GM12878 (cell line): ENCODE data around the gene BPIFA1. TPM values are rescaled to one million over a fixed set of nuclear protein-coding genes. Genes with fewer than 3 reads are reported as not detected.

Experiments used
- ATAC-seq: fragments of 200-7000 bp; cut with Tn5 transposase; 3 replicates; pipeline ENCODE4 v1.9.1; 2020; ENCODE audit warnings: mild to moderate bottlenecking, moderate library complexity
- BruUV-seq: library from RNA; stranded (reverse); fragments of 400-500 nt; replicated peaks from 2 replicates; lab custom pipeline; 2021; lab: Mats Ljungman, UMichigan
- CTCF ChIA-PET: fragments of 300-600 bp; sonication (Branson Sonifier 250); formaldehyde crosslinking; extraction: SDS; loops from one replicate; lab custom pipeline; 2021; ENCODE audit warnings: inconsistent platforms; lab: Yijun Ruan, JAX
- POLR2A ChIA-PET: fragments of 350-600 bp; formaldehyde crosslinking; extraction: SDS; loops from one replicate; lab custom pipeline; 2021; ENCODE audit warnings: inconsistent platforms; lab: Charles Lee
- RAD21 ChIA-PET: fragments of 300-600 bp; sonication (Branson Sonifier 250); formaldehyde crosslinking; loops from one replicate; lab custom pipeline; 2023; ENCODE audit warnings: antibody characterized with exemption; ENCODE audit not compliant: unreplicated experiment; lab: Charles Lee
- SMC1A ChIA-PET: fragments of 300-600 bp; sonication (Branson Sonifier 250); formaldehyde crosslinking; loops from one replicate; lab custom pipeline; 2023; ENCODE audit not compliant: unreplicated experiment, uncharacterized antibody; lab: Charles Lee
- DNase-seq: peaks from one replicate; pipeline ENCODE4 v3.0.0-alpha.2; 2011; ENCODE audit warnings: low read depth, low spot score
- FAIRE-seq: peaks from 3 replicates; lab custom pipeline; 2011; peaks lifted over from hg19 to GRCh38; lab: Jason Lieb, UNC
- H2AFZ ChIP-seq: 2 replicates; pipeline ENCODE4 v1.6.0; 2011; ENCODE audit warnings: low read depth, low read length, control low read depth; ENCODE audit not compliant: control insufficient read depth
- H3K27ac ChIP-seq: 2 replicates; pipeline ENCODE4 v1.5.1; 2011; ENCODE audit warnings: control low read depth; ENCODE audit not compliant: control insufficient read depth, insufficient read depth
- H3K27me3 ChIP-seq, 2 experiments: replicated peaks in 1 of 2; 2 replicates each; pipeline versions ENCODE4 v1.6.0 to v1.6.1; 2011; ENCODE audit warnings: low read length in 1 of 2; ENCODE audit not compliant: control insufficient read depth in 2 of 2, insufficient read depth in 2 of 2
- H3K36me3 ChIP-seq, 2 experiments: 2 replicates each; pipeline ENCODE4 v1.5.1; 2011; ENCODE audit warnings: low read length in 1 of 2; ENCODE audit not compliant: control insufficient read depth in 2 of 2, insufficient read depth in 2 of 2
- H3K4me1 ChIP-seq: 2 replicates; pipeline ENCODE4 v1.6.1; 2011; ENCODE audit warnings: mild to moderate bottlenecking, low read length, moderate library complexity, mixed read lengths; ENCODE audit not compliant: control insufficient read depth, insufficient read depth
- H3K4me2 ChIP-seq: 2 replicates; pipeline ENCODE4 v1.6.0; 2011; ENCODE audit warnings: control low read depth; ENCODE audit not compliant: control insufficient read depth, insufficient read depth
- H3K4me3 ChIP-seq: fragments of 200-600 bp; sonication (generic); 2 replicates; pipeline ENCODE4 v1.5.1; 2016
- H3K79me2 ChIP-seq: 2 replicates; pipeline ENCODE4 v1.6.0; 2011; ENCODE audit warnings: low read length; ENCODE audit not compliant: control insufficient read depth, insufficient read depth
- H3K9ac ChIP-seq: 2 replicates; pipeline ENCODE4 v1.8.0; 2011; ENCODE audit warnings: low read length, control low read depth, mixed read lengths; ENCODE audit not compliant: control insufficient read depth, insufficient read depth
- H3K9me3 ChIP-seq: replicated peaks from 3 replicates; pipeline ENCODE4 v1.5.1; 2011; ENCODE audit warnings: mild to moderate bottlenecking, low read length; ENCODE audit not compliant: control insufficient read depth, insufficient read depth
- H4K20me1 ChIP-seq: 2 replicates; pipeline ENCODE4 v1.6.0; 2011; ENCODE audit not compliant: control insufficient read depth, insufficient read depth
- GABPA ChIP-seq: IDR thresholded peaks from 2 replicates; pipeline ENCODE4 v1.6.1; 2014; ENCODE audit warnings: antibody characterized with exemption, low read depth, mild to moderate bottlenecking, inconsistent platforms
- NBN ChIP-seq: fragments of 450-650 bp; IDR thresholded peaks from 2 replicates; pipeline ENCODE4 v1.6.1; 2016
- RELA ChIP-seq: fragments of 450-650 bp; IDR thresholded peaks from 2 replicates; pipeline ENCODE4 v1.8.0; 2014; ENCODE audit warnings: borderline replicate concordance; ENCODE audit not compliant: partially characterized antibody
- SIN3A ChIP-seq: IDR thresholded peaks from 2 replicates; pipeline ENCODE4 v1.6.1; 2012; ENCODE audit warnings: low read depth, low read length, improper control_type of control experiment
- SREBF1 ChIP-seq: IDR thresholded peaks from 2 replicates; pipeline ENCODE4 v1.6.1; 2012; ENCODE audit warnings: mild to moderate bottlenecking, low read length
- SUZ12 ChIP-seq: fragments of 200-600 bp; sonication (generic); IDR thresholded peaks from one replicate; pipeline ENCODE4 v1.6.1; 2018; ENCODE audit warnings: antibody characterized with exemption, mild to moderate bottlenecking; ENCODE audit not compliant: unreplicated experiment
- TCF3 ChIP-seq: IDR thresholded peaks from 2 replicates; pipeline ENCODE4 v1.6.1; 2012; ENCODE audit warnings: low read depth, mild to moderate bottlenecking, low read length, borderline replicate concordance; ENCODE audit not compliant: insufficient read depth
- TCF7 ChIP-seq: IDR thresholded peaks from 2 replicates; pipeline ENCODE4 v1.6.1; 2014; ENCODE audit warnings: antibody characterized with exemption, borderline replicate concordance
- ZBED1 ChIP-seq: IDR thresholded peaks from 2 replicates; pipeline ENCODE4 v1.6.1; 2016; ENCODE audit warnings: borderline replicate concordance
- ZNF687 ChIP-seq: fragments of 450-650 bp; IDR thresholded peaks from 2 replicates; pipeline ENCODE4 v1.6.1; 2017; ENCODE audit warnings: mild to moderate bottlenecking, moderate library complexity
- WGBS: methylation state at CpG from one replicate; pipeline ENCODE4 v1.1.6; 2016; ENCODE audit warnings: low lambda C conversion rate; ENCODE audit not compliant: insufficient replicate concordance, insufficient coverage; ENCODE audit errors: missing lambda C conversion rate; 5-methylcytosine and 5-hydroxymethylcytosine counted together
- in situ Hi-C: fragments of 300-500 bp; cut with MboI; formaldehyde crosslinking; loops from 9 replicates; pipeline ENCODE4 v1.14.3; 2018; ENCODE audit warnings: mixed read lengths
- intact Hi-C: fragments of 100-400 bp; cut with micrococcal nuclease; formaldehyde crosslinking; loops from one replicate; pipeline ENCODE4 v1.14.2; 2022; ENCODE audit not compliant: unreplicated experiment
- polyA plus RNA-seq, 11 experiments: library from polyadenylated mRNA; depleted of rRNA in 4 of 11; unstranded in 6 of 11; stranded (reverse) in 5 of 11; fragments of >200 nt; fragmentation: Nextera tagmentation in 4 of 11; fragmentation: Illumina TruSeq in 1 of 11; extraction: Ambion mirVana in 4 of 11; extraction: Trizol in 1 of 11; gene quantifications; 1 replicate in 1 of 11; 2 replicates in 10 of 11; pipeline versions ENCODE4 v1.2.1 to v1.2.3, GENCODE V29; 2011 to 2016; ENCODE audit warnings: inconsistent platforms in 2 of 11, missing spikeins in 2 of 11, low read depth in 1 of 11
- total RNA-seq, 4 experiments: library from RNA; depleted of rRNA in 3 of 4; stranded (reverse); fragments of >200 nt in 3 of 4; fragmentation: Illumina TruSeq in 1 of 4; extraction: Trizol in 1 of 4; gene quantifications; 2 replicates each; pipeline versions ENCODE4 v1.2.1 to v1.2.3, GENCODE V29; 2013 to 2021
- TF ChIP-seq, protein P1 (sequence below): fragments of 450-650 bp; IDR thresholded peaks from 2 replicates; pipeline ENCODE4 v1.6.1; 2017; ENCODE audit warnings: mild to moderate bottlenecking

BPIFA1 gene
- total and polyA plus RNA-seq, 10 of the 15 experiments (the other 5 are each of a cell fraction or from before 2014, with no cell fraction given), result not detected

DNA sequence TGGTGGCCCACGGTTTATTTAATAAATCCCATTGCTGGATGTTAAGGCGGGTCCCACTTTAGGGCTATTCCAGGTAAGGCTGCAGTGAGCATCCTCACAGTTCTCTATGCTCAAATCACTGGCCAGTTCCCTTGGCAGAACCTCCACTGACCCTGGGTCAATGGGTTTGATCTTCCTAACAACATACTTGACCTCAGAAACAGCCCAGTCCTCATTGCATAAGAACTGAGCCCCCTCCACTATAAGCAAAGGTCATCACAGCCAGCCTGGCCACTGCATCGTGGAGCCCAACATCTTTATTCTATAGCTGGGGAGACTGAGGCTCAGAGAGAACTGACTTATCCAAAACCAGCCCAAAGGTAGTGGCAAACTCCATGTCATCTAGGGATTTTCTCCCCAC, 42.9 kb downstream of the BPIFA1 start:
- in situ Hi-C loops (no loop called here), intact Hi-C loops (no loop called here)
- no peaks in the 10 kb centered on the region for H3K36me3 ChIP-seq
- FAIRE-seq, result no peak
- no peaks in the 10 kb centered on the region for H3K79me2 ChIP-seq
- no peaks in the 10 kb centered on the region for H3K4me1 ChIP-seq
- BruUV-seq, result no TSS peak
- ATAC-seq, result no peak
- ChIA-PET CTCF (no interaction called here), SMC1A (no interaction called here), RAD21 (no interaction called here), POLR2A (no interaction called here)
- no peak for TF ChIP-seq ZNF687
- TF ChIP-seq SIN3A, result no peak
- TF ChIP-seq TCF7, result no peak
- TF ChIP-seq, protein P1, sequence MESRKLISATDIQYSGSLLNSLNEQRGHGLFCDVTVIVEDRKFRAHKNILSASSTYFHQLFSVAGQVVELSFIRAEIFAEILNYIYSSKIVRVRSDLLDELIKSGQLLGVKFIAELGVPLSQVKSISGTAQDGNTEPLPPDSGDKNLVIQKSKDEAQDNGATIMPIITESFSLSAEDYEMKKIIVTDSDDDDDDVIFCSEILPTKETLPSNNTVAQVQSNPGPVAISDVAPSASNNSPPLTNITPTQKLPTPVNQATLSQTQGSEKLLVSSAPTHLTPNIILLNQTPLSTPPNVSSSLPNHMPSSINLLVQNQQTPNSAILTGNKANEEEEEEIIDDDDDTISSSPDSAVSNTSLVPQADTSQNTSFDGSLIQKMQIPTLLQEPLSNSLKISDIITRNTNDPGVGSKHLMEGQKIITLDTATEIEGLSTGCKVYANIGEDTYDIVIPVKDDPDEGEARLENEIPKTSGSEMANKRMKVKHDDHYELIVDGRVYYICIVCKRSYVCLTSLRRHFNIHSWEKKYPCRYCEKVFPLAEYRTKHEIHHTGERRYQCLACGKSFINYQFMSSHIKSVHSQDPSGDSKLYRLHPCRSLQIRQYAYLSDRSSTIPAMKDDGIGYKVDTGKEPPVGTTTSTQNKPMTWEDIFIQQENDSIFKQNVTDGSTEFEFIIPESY, result no peak
- no peak for TF ChIP-seq SREBF1
- no peak for TF ChIP-seq GABPA
- TF ChIP-seq TCF3, result no peak
- TF ChIP-seq ZBED1, result no peak
- TF ChIP-seq SUZ12, result no peak
- TF ChIP-seq RELA, result no peak
- TF ChIP-seq NBN, result no peak
- H3K27ac ChIP-seq, result no peak overlapping the region
- no peak for DNase-seq
- WGBS, result 6% methylated on average over 3 of the region's 3 CpGs
- H3K9ac ChIP-seq, result no peak overlapping the region
- H3K9me3 ChIP-seq, result no peaks in the 10 kb centered on the region
- no peak overlapping the region for H3K4me3 ChIP-seq
- H4K20me1 ChIP-seq, result no peaks in the 10 kb centered on the region
- peaks cover 7 to 8% of the 10 kb centered on the region in 2 experiments; a peak in 3 of 4 replicates for H3K27me3 ChIP-seq
- H2AFZ ChIP-seq, result no peak overlapping the region
- H3K4me2 ChIP-seq, result no peak overlapping the region
